Iris pigment epithelial cell (primary cell): Measurements from ENCODE around the gene CIART.
"Not testable (repeated sequence)": the region's sequence is repeated elsewhere in the genome, so short reads cannot be mapped to it uniquely, and the experiment has no call there.

Source experiments
- DNase-seq: peaks from one replicate; pipeline ENCODE4 v3.0.0-alpha.2; 2011; ENCODE audit warnings: low read depth

CIART gene

GRCh38 chr1:150262388-150263320, 19.7 kb upstream of the CIART start:
- DNase-seq: no peak

GRCh38 chr1:150263549-150263948, 18.8 kb upstream of the CIART start:
- no peak for DNase-seq

GRCh38 chr1:150267896-150268295, 14.5 kb upstream of the CIART start:
- DNase-seq: no peak

- peak; percentile 31 for DNase-seq
Observed at GRCh38 chr1:150268340-150268704, 14.0 kb upstream of the CIART start.

GRCh38 chr1:150268705-150269403, 13.5 kb upstream of the CIART start, which contains the start of gene APH1A:
Gene APH1A, minus strand, starts transcription at chr1:150269016. Its CDS starts 206 bp downstream, at chr1:150268810.
- DNase-seq: peak; percentile 98

GRCh38 chr1:150269451-150269850, 12.9 kb upstream of the CIART start:
- no peak for DNase-seq

- DNase-seq: no peak
Observed at GRCh38 chr1:150271291-150271959, 10.9 kb upstream of the CIART start.

- DNase-seq: peak; percentile 25
Observed at GRCh38 chr1:150273311-150273710, 9.0 kb upstream of the CIART start.

GRCh38 chr1:150280138-150280707, 2.1 kb upstream of the CIART start:
- no peak for DNase-seq

- peak; percentile 73 for DNase-seq
Observed at GRCh38 chr1:150281221-150281757, 1.1 kb upstream of the CIART start.

GRCh38 chr1:150282558-150282958, 204 bp downstream of the CIART start:
- DNase-seq: no peak

- DNase-seq: no peak
Observed at GRCh38 chr1:150283260-150283659, 906 bp downstream of the CIART start.

- no peak for DNase-seq
Observed at GRCh38 chr1:150288382-150288781, 6.0 kb downstream of the CIART start.

GRCh38 chr1:150288822-150289221, 6.5 kb downstream of the CIART start:
- DNase-seq: no peak

- peak; percentile 91 for DNase-seq
Observed at GRCh38 chr1:150293433-150294253, 11.3 kb downstream of the CIART start, which contains the start of gene MRPS21. Gene MRPS21, plus strand, starts transcription at chr1:150293861. Its CDS starts 506 bp downstream, at chr1:150294367.

GRCh38 chr1:150295476-150295875, 13.1 kb downstream of the CIART start:
- no peak for DNase-seq

- no peak for DNase-seq
Observed at GRCh38 chr1:150299716-150300115, 17.4 kb downstream of the CIART start.

GRCh38 chr1:150302338-150302737, 20.0 kb downstream of the CIART start:
- DNase-seq: peak; percentile 19

GRCh38 chr1:150302902-150303301, 20.5 kb downstream of the CIART start:
- DNase-seq: no peak

GRCh38 chr1:150308585-150308984, 26.2 kb downstream of the CIART start:
- not testable (repeated sequence) for DNase-seq
